ENCODE results near the gene FAM227B.
"Not testable (repeated sequence)": the region's sequence is repeated elsewhere in the genome, so short reads cannot be mapped to it uniquely, and the experiment has no call there.

FAM227B gene, protein sequence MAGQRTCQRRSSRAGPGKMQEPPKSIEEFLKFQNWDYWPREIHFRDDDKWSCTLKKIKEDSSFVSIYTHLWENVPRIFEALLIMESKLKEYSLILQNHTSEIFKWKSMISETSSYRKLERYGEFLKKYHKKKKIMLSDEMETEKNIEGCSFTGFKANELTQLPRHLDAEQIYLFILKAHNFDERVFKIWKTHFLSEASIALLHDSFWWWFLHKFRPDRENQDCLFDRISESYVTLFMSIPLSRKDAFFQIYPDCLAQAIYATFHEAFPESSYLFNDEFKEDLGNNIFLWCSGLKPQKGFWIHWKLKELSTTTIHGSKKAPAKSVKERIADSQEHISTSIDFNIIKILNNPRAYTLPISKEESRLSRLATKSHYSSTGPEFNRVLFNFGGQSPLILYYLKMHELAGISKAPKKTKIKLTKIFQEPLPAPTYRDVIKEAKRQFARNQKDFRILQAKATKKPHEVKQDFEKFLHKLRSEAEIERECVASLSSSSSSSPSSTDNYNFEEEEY

DNA sequence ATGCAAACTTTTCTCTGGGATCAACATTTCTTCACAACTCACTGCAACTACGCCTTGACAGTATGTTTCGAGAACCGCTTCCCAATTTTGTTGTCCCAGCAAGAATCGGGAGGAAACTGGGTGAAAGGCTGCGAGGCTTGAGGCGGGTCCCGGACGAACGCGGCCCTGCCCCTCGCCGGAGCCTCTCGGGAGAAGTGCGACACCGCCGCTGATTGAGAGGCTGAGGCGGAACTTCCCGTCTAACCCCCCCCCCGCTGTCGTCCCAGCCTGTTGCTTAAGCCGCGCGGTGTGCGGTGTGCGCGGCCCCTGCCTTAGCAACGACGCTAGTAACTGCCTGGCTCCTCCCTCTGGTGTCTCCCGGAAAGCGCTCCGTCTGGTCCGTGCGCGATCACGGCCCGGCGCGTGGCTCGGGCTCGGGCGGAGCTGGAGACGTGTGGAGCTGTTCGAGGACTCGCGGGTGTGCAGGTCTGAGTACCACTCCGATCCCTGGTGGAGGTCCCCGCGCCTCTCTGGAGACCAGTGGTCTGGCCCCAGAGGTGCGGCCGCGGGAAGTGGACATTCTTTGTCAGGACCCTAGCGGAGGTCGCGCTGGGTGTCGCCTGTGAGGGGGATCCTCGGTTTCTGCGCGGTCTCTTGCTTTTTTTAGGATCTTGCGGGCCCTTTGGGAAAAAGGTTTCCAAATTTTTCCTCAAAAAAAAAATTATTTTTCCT lies at the start of gene FAM227B, which contains the start of gene DTWD1:
Gene FAM227B, minus strand, starts transcription at position 161 of the 711 bp plus-strand sequence. CDS start 5,647 bp downstream, outside the sequence.
Gene DTWD1, plus strand, starts transcription at position 391 of the 711 bp plus-strand sequence. CDS start 4,120 bp downstream, outside the sequence.
- DNase-seq = peak; percentile 93

DNA sequence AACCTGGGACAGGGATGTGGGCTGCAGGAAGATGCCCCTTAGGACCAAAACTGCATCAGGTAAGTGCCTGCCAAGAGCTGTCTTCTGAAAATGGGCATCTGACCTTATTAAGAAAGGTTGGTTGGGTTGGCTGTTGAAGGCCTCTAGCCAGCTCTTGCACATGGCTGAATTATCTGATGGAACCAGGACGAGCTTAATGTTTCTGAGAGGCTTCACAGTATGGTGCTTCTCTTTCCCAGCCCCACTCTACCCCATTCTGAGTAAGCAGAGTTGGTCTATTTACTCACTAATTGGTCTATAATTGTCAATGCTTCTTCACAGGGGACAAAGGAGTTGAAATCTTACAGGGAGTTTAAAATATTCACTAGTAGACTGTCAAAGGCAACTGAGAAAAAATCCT lies 48.7 kb upstream of the FAM227B start:
- no peak for DNase-seq

DNA sequence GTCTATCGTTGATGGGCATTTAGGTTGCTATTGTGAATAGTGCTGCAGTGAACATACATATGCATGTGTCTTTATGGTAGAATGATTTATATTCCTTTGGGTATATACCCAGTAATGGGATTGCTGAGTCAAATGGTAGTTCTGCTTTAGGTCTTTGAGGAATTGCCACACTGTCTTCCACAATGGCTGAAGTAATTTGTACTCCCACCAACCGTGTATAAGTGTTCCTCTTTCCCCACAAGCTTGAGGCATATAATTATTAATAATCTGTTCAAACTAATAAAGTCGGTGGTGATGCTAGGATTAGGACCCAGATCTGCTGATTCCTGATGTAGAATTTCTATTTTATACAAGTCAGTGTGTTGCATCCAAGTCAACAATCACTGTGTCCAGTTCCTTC lies 45.9 kb upstream of the FAM227B start:
- DNase-seq = not testable (repeated sequence)

DNA sequence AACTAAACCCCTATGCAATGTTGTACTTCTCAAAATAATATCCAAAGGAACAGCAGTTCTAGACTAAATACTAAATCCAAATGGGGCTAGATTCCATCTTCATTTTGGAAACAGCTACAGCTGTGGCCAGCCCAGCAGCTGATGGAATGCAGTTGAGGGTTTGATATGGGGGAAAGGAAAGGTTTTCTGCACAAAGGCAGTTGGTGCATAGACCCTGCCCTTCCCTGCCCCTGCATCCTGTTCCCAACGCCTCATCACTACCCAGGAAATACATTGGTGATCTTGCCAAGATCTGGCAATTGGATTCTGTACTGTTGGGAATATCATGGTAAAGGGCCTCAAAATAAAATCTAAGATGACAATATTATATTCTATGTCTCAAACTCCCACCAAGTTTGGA lies 44.1 kb upstream of the FAM227B start:
- no peak for DNase-seq

DNA sequence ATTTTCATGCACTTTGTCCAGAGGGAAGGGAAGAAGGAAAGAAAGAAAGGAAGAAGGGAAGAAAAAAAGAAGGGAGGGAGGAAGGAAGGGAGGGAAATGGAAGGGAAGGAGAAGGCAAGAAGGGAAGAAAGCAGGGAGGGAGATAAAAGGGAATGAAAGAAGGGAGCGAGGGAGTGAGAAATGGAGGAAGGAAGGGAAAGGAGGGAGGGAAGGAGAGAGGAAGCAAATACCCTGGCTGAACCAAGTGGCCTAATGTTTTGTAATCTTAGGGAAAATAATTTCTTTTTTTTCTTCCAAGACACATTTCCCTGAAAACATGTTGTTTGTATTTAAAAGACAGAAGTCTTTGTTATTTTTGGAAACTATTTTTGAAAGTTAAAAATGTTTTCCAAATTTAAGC lies 36.1 kb upstream of the FAM227B start:
- DNase-seq = no peak

DNA sequence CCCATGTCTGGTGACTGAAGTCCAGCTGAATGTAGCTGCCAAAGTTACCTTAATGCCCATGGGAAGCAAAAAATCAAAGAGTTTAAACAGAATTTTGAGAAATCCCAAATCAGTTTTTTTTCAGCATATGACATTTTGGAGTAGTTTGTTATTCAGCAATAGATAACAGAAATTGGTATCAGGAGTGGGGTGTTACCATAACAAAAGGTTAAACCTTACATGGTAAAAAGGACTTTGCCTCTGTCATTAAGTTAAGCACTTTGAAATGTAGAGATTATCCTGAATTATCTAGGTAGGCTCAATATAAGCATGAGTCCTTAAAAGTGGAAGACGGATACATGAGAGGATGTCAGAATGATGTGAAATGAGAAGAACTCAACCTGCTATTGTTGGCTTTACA lies 32.3 kb upstream of the FAM227B start:
- DNase-seq = no peak

DNA sequence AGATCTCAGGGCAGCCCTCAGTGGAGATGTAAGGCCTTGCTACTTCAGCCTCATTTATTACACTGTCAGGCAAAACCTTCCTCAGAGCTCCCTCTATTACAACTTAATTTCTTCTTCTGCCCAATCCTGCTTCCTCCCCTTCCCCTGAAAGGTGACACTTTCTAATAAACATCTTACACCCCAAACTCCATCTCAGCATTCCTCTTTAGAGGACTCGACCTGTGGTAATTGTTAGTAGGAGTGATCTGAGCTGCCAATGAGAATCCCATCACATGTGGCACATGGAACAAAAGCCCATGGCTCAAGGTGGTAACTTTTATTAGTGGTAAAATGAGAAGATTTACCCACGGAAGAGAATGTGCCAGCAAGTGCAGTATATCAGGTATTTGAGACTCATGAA lies 30.1 kb upstream of the FAM227B start:
- no peak for DNase-seq

DNA sequence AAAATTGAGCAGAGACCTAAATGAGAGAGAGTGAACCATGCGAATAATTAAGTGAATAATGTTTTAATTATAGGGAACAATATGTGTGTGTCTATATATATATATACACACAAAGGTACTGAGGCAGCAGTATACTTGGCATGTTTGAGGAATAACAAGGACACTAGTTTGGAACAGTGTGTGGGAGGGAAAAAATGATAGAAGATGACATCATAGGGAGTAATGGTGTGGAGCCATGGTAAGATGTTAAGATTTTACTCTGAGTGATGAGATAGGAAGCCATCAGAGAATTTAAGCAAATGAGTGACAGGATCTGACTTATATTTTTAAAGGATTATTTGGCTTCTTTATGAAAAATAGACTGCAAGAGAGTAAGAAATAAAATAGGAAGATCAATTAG lies 29.4 kb upstream of the FAM227B start:
- DNase-seq = no peak

DNA sequence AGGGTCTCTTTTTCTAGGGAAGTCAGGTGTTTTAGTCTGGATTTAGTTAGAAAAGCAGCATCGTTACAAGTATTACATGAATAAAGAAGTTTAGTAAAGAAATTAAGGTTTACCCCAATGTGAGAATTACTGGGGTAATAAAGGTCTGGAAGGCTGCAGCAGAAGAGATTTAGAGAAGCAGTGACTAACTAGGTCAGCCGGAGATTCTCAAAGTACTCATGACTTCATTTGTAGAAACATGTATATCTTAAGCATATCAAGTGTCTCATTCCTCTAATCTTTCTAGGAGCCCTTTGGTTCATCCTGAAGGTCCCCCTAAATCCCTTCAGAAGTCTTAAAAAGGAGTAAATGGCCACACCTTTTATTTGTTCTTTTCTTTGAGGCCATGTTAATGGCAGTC lies 26.3 kb upstream of the FAM227B start:
- DNase-seq = no peak

DNA sequence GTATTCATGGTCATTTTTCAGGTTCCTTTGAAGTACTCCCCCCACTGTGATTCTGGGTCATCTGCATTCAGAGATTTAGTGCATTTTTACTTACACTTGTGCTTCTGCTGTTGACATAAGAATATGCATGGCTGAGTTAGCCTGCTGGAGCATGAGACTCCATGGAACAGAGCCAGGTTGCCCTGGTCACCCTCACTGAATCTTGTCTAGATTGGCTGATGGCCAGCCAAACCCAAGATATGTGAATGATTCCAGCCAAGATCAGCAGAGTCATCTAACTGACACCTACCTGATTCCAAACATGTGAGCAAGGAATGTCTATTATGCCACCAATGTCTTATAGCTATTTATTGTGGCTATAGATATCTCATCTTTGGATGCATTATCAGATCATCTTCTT lies 25.3 kb upstream of the FAM227B start:
- no peak for DNase-seq

DNA sequence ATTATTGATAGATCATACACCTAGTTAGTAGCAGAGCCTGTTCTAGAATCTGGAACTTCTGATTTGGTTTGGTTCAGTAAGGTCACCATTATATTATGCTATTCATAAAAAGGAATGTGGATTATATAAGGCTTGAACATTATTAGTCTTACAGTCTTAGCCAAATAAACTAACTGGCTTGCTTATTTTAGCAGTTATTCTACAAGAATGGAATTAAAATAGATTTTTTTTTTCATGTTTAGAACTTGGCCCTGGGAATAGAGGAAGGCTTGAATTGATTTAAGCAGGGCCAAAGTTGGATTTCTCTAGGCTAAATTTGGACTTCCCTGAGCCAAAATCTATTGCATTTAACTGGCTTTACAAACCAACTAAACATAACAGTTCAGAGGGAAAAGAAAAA lies 24.7 kb upstream of the FAM227B start:
- DNase-seq = no peak

DNA sequence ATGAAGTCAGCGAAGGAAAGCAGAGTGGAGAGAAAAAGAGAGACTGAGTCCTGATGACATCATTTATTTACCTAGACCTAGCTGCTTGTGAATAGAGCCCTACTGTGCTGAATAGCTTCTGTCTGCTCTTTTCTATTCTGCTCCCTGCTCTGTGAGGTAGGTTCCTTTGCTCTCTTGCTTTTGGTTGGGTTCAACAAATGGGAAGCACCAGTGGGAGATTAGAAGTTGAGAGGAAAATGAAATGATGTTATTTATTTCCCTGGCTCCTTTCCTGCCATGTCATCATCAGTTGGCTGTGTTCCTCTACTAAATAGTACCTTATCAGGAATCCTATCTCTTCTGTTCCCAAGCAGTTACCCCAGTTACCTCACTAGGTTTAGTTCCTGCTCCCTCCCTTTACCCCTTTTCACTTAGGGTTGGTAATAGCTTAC lies 23.8 kb upstream of the FAM227B start:
- DNase-seq = no peak

DNA sequence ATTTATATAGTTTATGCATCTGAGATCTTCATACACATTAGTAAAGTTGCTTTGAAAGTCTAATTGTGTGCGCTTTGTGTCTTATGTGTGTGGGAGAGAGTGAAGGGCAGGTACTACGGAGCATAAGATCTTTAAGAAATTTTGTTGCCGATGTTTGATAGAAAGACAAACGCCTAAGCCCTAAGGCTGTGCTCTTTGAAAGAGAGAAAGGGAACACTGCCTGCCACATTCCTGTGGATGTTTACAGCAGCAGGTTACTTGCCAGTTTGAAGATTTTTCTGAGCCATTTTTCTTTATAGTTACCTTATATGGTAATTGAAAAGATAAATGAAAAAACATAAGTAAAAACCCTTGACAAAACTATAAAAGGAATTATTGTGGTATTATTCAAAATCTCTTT lies 17.2 kb upstream of the FAM227B start:
- DNase-seq = no peak

DNA sequence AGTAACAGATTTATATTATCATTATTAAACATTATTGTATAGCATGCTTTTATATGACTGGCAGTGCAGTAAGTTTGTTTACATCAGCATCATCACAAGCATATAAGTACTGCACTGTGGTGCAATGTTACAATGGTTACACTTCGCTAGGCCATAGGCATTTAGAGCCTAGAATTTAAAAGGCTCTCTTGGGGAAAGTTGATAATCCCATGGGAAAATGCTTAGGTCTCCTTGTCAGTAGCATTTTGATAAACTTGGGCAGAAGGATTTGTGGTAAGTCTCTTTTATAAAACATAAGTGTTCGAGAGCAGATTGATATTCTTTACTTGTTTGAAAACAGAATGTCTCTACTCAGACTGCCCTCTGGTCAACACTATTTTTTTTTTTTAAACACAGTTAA lies 7.8 kb upstream of the FAM227B start:
- no peak for DNase-seq

DNA sequence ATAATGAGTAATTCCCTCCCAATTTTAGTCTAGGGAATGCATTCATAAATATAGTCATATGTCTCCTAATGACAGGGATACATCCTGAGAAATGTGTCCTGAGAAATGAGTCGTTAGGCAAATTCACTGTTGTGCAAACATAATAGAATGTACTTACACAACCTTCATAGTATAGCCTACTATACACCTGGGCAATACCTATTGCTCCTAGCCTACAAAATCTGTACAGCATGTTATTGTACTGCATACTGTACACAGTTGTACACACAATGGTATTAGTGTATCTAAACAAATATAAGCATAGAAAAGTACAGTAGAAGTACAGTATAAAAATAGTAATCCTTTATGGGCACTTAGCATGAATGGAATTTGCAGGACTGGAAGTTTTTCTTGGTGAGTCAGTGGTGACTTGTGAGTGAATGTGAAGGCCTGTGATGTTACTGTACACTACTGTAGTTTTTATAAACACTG lies 6.8 kb upstream of the FAM227B start:
- DNase-seq = no peak

DNA sequence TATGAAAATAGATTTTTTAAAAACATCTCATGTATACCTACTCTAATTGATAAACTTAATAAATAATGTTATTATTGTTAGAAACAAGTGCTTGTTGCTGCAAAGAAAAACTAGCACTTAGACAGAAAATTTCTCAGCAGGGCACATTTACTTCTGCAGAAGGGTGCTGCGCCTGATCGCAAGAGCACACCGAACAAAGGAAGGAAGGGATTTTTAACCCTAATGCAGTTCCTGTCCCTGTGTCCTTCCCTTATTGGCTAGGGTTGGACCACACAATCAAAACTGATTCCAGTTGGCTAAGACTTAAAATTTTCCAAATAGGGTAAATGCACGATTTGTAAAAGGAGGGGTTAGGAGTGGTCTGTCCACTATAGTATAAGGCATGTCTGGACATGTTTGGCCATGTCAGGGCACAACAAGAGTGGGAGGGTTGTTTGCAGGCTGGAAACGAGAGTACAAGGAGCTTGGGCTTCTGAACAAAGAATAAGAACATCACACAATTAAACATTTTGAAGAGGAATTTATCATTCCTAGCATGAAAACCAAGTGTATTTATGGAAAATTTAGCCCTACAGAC lies 4.9 kb upstream of the FAM227B start:
- no peak for DNase-seq

DNA sequence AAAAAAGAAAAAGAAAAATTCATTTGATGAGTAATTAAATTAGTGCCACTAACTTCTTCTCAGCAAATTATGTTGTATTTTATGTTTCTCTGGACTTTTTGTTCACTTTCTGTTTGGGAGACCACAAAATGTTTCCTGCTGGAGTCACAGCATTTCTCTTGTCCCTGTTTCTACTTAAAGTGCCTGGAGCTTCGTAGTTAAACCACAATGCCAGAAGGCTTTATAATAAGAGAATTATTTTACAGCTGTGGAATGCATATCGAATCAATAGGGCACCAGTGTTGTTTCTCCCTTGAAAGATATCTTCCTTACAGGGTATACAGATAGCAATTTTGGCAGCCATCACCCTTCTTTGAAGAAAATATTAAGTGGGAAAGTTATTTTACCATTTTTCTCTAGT lies 3.4 kb upstream of the FAM227B start:
- no peak for DNase-seq

DNA sequence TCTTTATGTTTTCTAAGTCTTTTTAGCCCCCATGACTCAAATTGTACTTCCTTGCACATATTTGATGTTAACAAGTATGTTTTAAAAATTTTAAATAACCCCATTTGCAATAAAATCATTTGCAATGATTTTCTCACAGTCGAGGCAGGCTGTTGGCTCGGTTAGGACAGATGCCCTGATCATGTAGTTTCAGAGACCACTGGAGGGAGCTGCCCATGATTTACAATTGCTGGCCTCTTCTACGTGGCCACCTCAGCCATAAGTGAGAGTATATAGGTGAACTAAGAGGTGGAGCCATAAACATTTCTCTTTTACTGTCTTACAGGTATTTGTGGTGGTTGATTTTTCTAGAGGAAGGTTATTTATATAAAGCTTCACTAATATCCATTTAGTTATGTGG lies 1.9 kb upstream of the FAM227B start:
- DNase-seq = no peak

DNA sequence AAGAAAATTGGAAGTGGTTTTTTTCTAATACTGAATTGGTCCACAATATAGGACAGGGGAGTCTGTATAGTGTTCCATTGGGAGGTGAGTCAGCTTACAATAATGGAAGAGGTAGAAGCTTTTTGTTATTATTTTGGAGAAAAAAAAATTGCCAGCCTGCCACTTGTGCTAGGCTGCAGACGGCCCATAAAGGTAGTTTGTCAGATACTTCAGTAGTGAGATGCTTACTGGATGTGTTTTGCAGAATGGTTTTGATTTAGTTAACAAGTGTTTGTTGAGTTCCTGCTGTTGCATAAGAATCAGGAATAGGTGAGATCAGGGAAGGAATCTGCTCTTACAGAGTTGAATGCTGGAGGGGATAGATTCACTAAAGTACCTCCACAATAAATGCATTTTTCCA lies 1.3 kb upstream of the FAM227B start:
- no peak for DNase-seq

DNA sequence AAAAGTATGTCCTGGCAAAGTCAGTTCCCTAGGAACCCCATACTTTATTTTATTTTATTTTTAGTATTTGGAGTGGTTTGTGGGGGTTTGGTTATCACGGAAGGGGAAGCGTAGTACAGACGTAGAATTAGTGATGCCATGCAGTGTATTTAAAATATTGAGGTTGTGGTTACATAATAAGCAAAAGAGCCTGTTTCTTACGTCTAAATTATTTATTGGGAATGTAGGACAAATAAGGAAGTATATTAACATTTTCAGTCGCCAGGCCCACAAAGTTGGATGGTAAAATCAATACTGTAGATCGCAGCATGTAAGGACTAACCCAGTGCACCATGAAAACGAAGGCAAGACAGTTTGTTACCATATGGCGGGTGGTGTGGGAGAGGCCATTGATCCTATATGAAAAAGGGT lies 788 bp upstream of the FAM227B start:
- no peak for DNase-seq

DNA sequence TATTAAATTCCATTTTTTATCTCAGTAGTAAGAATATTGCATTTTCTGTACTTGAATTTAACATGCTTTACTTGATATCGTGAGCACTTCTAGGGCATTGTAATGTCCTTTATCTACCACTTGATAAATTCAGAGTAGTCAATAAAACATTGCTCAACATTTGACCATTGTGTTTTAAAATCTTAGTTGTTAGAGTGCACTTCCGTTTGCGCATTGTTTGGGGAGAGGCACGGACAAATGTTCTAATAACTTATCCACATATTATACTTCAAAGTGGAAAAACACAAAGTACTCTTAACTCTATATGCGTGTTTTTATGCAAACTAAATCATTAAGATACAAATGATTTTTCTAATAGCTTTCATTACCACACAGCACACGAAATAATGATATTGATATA lies 419 bp downstream of the FAM227B start:
- DNase-seq = no peak

DNA sequence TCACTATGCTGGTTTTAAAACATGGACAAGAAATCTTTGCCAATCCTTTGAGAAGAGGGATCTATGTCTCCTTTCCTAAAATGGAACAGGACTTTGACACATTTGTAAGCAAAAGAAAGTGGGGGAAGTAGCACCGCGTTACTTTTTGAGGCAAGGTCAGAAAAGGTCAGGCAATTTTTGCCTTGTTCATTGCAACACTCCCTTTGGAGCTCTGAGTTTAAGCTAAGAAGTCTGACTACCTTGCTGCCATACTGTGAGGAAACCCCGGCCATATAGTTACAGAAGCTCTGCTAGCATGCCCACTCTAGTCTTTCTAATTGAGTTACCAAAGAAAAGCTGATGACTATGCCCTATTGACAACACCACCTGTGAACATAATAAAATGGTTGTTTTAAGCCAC lies 1.4 kb downstream of the FAM227B start:
- DNase-seq = no peak

DNA sequence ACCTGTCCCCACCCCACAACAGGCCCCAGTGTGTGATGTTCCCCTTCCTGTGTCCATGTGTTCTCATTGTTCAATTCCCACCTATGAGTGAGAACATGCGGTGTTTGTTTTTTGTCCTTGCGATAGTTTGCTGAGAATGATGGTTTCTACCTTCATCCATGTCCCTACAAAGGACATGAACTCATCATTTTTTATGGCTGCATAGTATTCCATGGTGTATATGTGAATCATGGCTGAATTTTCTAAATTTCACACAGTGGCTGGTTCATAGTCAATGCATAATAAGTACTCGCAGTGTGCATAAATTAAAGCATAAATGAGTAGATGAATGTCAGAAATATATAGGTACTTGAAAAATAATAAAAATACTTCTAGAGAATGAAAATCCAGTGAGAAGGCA lies 8.4 kb downstream of the FAM227B start:
- not testable (repeated sequence) for DNase-seq

Measured in activated T-cell treated with anti-CD3 and anti-CD28 coated beads, Interleukin-2, amount 50 U/mL, for 1 hour (primary cell).